ENCODE data around the gene SHB.

DNA sequence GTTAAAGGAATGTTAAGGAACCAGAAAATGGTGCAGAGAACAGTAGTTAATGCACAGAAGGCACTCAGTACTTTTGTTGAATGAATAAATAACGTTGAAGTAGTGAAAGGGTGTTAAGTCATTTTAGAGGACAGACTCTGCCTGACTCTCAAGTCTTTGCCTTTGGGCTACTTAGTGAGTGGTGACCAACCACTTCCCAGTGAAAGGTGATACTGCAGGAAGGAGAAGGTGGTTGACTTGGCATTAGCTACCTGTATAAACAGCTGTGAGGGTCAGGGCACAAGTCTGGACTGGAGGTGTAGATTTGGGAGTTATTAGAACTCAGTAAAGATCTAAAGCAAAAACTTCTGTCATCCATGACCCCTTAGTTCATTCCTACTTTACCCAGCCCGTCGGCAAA, 4.9 kb upstream of the SHB start:
- TF ChIP-seq, protein P1, sequence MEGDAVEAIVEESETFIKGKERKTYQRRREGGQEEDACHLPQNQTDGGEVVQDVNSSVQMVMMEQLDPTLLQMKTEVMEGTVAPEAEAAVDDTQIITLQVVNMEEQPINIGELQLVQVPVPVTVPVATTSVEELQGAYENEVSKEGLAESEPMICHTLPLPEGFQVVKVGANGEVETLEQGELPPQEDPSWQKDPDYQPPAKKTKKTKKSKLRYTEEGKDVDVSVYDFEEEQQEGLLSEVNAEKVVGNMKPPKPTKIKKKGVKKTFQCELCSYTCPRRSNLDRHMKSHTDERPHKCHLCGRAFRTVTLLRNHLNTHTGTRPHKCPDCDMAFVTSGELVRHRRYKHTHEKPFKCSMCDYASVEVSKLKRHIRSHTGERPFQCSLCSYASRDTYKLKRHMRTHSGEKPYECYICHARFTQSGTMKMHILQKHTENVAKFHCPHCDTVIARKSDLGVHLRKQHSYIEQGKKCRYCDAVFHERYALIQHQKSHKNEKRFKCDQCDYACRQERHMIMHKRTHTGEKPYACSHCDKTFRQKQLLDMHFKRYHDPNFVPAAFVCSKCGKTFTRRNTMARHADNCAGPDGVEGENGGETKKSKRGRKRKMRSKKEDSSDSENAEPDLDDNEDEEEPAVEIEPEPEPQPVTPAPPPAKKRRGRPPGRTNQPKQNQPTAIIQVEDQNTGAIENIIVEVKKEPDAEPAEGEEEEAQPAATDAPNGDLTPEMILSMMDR (IDR thresholded peaks at IDR 0.05), result no peak
- TF ChIP-seq POLR2AphosphoS5 (IDR thresholded peaks at IDR 0.05) (no peak), EP300 (IDR thresholded peaks at IDR 0.05) (no peak), POLR2A (IDR thresholded peaks at IDR 0.05) (no peak)
